GM19099 (cell line): ENCODE results near the gene NOP9.

Experiments used
- POLR2A ChIP-seq: IDR thresholded peaks from 3 replicates; pipeline ENCODE4 v1.6.1; 2011; ENCODE audit warnings: low read depth; ENCODE audit not compliant: insufficient read length; ENCODE audit errors: extremely low read depth

NOP9 gene

DNA sequence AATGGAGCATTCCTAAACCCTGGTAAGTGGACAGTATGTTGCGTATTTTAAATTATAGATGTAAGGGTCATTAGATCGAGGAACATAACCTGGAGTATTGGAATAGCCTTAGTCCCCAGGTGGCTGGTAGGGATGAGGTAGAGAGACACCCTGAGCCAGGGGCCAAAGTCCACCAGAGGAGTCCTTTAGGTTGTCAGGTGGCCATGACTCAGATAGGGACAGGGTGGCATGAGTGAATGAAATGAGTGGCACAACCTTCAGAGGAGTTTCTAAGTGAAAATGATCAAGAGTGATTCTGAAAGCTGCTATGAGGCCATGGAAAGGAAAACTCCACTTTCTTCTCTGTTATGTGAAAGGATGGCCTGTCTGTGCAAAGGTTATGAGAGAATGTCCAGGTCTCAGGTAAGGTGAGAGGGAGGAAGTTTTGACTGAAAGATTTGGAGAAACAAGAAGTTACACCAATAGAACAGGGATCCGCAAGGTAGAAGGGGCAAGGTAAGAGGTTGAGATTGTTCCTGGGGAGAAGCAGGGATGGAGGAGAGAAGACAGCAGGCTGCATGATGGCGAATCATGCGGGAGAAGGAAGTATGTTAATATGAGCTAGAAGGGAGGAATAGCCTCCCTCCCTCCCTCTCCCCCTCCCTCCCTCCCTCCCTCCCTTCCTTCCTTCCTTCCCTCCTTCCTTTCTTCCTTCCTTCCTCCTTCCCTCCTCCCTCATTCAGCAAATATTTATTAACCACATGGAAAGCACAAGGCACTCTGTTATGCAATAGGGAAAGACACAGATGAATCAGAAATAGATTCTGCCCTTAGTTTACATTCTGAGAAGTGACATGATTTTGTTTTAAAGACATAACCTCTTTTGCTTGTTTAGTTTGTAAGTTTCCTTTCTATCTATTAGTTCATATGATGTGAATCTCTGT is 54.2 kb downstream of the NOP9 start:
- TF ChIP-seq POLR2A, result no peak

DNA sequence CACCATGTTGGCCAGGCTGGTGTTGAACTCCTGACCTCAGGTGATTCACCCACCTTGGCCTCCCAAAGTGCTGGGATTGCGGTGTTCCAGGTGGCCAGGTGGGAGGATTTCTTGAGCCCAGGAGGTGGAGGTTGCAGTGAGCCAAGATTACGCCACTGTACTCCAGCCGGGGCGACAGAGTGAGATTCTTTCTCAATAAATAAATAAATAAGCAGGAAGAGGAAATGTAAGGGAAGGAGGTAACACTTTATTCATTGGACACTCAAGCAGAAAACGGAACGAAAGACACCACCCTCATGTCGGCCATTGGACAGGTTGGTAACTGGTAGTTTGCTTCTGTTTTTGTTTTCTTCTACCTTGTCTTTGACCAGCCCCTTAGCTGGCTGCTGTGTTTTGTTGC is 55.4 kb downstream of the NOP9 start:
- TF ChIP-seq POLR2A, result no peak

DNA sequence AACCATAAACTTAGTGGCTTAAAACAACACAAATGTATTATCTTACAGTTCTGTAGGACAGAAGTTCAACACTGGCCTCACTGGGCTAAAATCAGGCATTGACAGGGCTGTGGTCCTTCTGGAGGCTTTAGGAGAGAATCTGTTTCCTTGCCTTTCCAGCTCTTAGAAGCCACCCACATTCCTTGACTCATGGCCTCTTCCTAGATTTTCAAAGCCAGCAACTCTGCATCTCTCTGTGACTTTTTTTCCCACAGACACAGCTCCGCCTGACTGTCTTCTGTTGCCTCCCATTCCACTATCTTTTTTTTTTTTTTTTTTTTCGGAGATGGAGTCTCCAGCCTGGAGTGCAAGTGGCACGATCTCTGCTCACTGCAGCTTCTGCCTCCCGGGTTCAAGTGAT is 56.6 kb downstream of the NOP9 start:
- TF ChIP-seq POLR2A, result no peak
